Stomach (tissue), 9 donors: ENCODE measurements around the gene HSPH1. TPM values are rescaled to one million over a fixed set of nuclear protein-coding genes. Genes with fewer than 3 reads are reported as not detected.

Experiments used
- DNase-seq, 2 donors: peaks; one replicate each; pipeline versions ENCODE4 v3.0.0 to v3.0.0-alpha.2; 2013 to 2019
- H3K27ac ChIP-seq, 5 donors: fragments of 200-600 bp in 4 of 5; sonication (generic) in 4 of 5; one replicate each; pipeline ENCODE4 v1.5.1; 2013 to 2019; ENCODE audit warnings: mild to moderate bottlenecking in 1 of 5, moderate library complexity in 1 of 5
- H3K27me3 ChIP-seq, 3 donors: fragments of 200-600 bp; sonication (generic); one replicate each; pipeline ENCODE4 v1.5.1; 2017 to 2019; ENCODE audit warnings: mixed run types in 1 of 3
- H3K36me3 ChIP-seq, 4 donors: fragments of 200-600 bp; sonication (generic); 1 replicate in 3 of 4; 2 replicates in 1 of 4; pipeline ENCODE4 v1.5.1; 2016 to 2019
- H3K4me1 ChIP-seq, 4 donors: fragments of 200-600 bp; sonication (generic); one replicate each; pipeline ENCODE4 v1.5.1; 2016 to 2019
- H3K4me3 ChIP-seq, 4 donors: fragments of 200-600 bp; sonication (generic) in 3 of 4; one replicate each; pipeline ENCODE4 v1.5.1; 2016 to 2019; ENCODE audit warnings: mild to moderate bottlenecking in 1 of 4
- H3K9me3 ChIP-seq, 4 donors: fragments of 200-600 bp; sonication (generic); one replicate each; pipeline ENCODE4 v1.5.1; 2016 to 2019
- EP300 ChIP-seq: sonication (generic); formaldehyde crosslinking; IDR thresholded peaks from one replicate; pipeline ENCODE4 v1.6.1; 2017; ENCODE audit warnings: antibody characterized with exemption
- POLR2A ChIP-seq, 4 donors: fragments of 450-650 bp; IDR thresholded peaks; one replicate each; pipeline ENCODE4 v1.6.1; 2016; ENCODE audit warnings: antibody characterized with exemption in 4 of 4, control low read depth in 2 of 4, mild to moderate bottlenecking in 1 of 4, moderate library complexity in 1 of 4
- POLR2AphosphoS5 ChIP-seq, 3 donors: sonication (generic); formaldehyde crosslinking; IDR thresholded peaks; one replicate each; pipeline ENCODE4 v1.6.1; 2016; ENCODE audit warnings: antibody characterized with exemption in 3 of 3
- WGBS, 5 donors: extraction: QIAGEN DNeasy Blood & Tissue Kit in 3 of 5; methylation state at CpG; one replicate each; pipeline versions ENCODE4 v1.1.5 to v1.1.7; 2013 to 2018; 5-methylcytosine and 5-hydroxymethylcytosine counted together
- intact Hi-C: fragments of 100-400 bp; cut with DNase I; formaldehyde crosslinking; loops from one replicate; pipeline ENCODE4 v1.15.1; 2023; ENCODE audit warnings: low total_unique reads
- polyA plus RNA-seq, 3 donors: library from polyadenylated mRNA; stranded (reverse); fragments of 200-250 nt; gene quantifications; one replicate each; pipeline ENCODE4 v1.2.3, GENCODE V29; 2013
- total RNA-seq, 5 donors: library from RNA; depleted of rRNA; stranded (reverse); fragments of >200 nt; gene quantifications; one replicate each; pipeline versions ENCODE4 v1.1.0 to v1.2.3, GENCODE V29; 2014 to 2016
- TF ChIP-seq, protein P1 (sequence below), 7 experiments: fragments of 450-650 bp in 4 of 7; fragments of 200-600 bp in 3 of 7; sonication (generic) in 3 of 7; IDR thresholded peaks; one replicate each; pipeline ENCODE4 v1.5.1; 2016 to 2019; ENCODE audit warnings: antibody characterized with exemption in 7 of 7, control low read depth in 2 of 7, mild to moderate bottlenecking in 1 of 7
- donor health status: healthy with polysubstance abuse.
- donor health status: Bipolar disorder and iron deficiency.
- donor health status: healthy.

HSPH1 gene
- total and polyA plus RNA-seq, 8 donors, result 18.6 to 49.4 (median 29.5) TPM

DNA sequence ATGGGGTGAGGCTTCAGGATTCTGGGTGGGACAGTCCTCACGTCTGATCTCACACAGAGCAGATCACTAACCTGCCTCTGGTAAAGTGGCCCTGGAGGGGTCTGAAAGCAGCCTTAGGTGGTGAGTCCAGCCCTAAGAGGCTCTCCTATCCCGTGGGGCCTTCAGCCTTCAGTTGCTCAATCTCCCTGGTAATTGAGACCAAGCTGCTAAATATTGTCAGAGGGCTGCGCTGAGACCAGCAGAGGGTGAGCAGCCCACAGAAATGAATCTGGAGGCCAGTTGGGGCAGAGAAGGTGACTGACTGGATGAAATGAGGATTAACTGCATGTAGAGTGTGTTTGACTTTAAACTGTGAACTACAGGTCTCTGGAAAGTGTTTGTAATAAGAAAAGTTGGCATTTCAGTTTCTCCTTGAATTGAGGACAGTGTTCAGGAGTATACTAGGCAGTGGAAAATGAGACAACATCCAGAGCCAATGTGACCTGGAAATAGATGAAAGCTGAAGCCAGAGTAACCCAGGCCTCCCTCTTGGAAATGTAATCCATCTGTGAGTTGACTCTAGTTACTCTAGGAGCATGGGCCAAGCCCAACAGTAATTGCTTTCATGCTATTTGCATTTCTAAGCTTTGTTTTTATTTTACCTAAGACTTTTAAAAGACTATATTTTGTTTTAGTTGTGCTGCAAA is 14.3 kb upstream of the HSPH1 start:
- intact Hi-C loops, result no loop called here
- TF ChIP-seq POLR2A (IDR thresholded peaks at IDR 0.05) (no peak), EP300 (no peak), POLR2AphosphoS5 (IDR thresholded peaks at IDR 0.05) (no peak)
- TF ChIP-seq, protein P1, sequence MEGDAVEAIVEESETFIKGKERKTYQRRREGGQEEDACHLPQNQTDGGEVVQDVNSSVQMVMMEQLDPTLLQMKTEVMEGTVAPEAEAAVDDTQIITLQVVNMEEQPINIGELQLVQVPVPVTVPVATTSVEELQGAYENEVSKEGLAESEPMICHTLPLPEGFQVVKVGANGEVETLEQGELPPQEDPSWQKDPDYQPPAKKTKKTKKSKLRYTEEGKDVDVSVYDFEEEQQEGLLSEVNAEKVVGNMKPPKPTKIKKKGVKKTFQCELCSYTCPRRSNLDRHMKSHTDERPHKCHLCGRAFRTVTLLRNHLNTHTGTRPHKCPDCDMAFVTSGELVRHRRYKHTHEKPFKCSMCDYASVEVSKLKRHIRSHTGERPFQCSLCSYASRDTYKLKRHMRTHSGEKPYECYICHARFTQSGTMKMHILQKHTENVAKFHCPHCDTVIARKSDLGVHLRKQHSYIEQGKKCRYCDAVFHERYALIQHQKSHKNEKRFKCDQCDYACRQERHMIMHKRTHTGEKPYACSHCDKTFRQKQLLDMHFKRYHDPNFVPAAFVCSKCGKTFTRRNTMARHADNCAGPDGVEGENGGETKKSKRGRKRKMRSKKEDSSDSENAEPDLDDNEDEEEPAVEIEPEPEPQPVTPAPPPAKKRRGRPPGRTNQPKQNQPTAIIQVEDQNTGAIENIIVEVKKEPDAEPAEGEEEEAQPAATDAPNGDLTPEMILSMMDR (IDR thresholded peaks at IDR 0.05), result no peak
- DNase-seq, result no peak
- Histone ChIP-seq H3K36me3 (no peaks in the 10 kb centered on the region), H3K4me1 (no peaks in the 10 kb centered on the region), H3K4me3 (no peak overlapping the region), H3K9me3 (no peaks in the 10 kb centered on the region), H3K27me3 (peaks cover 0 to 4% (median 0%) of the 10 kb centered on the region in 3 donors), H3K27ac (no peak overlapping the region)
- 74 to 84% (median 82%) methylated on average over 3 of the region's 3 CpGs for WGBS, 5 donors

DNA sequence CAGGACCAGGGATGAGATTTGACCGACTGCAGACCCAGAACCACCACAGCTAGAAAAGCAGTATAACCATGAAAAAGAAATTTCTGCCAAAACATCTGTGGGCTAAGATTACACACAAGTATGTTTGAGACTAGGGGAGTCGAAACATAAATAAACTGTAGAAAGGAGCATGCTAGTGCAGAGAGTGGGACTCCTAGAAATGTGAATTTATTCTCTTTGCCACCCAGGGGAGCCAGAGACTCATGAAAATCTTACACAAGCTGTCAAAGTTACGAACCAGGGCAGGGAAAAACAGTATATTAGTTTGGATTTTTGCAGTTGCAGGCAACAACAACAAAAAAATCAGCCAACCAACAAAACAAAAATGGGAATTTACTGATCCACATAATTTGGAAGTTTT is 12.3 kb upstream of the HSPH1 start:
- H3K36me3 ChIP-seq, result no peaks in the 10 kb centered on the region
- H3K4me3 ChIP-seq, result no peak overlapping the region
- DNase-seq, result peak in 1 of 2 donors; percentile 15
- intact Hi-C loops, result no loop called here
- no peak overlapping the region for H3K27ac ChIP-seq
- H3K4me1 ChIP-seq, result no peaks in the 10 kb centered on the region
- peaks cover 0 to 4% (median 0%) of the 10 kb centered on the region in 3 donors for H3K27me3 ChIP-seq
- TF ChIP-seq, protein P1 (IDR thresholded peaks at IDR 0.05), result no peak
- no peak for TF ChIP-seq POLR2AphosphoS5 (IDR thresholded peaks at IDR 0.05)
- TF ChIP-seq POLR2A (IDR thresholded peaks at IDR 0.05), result no peak
- no peak for TF ChIP-seq EP300
- H3K9me3 ChIP-seq, result no peaks in the 10 kb centered on the region
- WGBS, 5 donors, result 66 to 72% (median 70%) methylated on average over 3 of the region's 3 CpGs

DNA sequence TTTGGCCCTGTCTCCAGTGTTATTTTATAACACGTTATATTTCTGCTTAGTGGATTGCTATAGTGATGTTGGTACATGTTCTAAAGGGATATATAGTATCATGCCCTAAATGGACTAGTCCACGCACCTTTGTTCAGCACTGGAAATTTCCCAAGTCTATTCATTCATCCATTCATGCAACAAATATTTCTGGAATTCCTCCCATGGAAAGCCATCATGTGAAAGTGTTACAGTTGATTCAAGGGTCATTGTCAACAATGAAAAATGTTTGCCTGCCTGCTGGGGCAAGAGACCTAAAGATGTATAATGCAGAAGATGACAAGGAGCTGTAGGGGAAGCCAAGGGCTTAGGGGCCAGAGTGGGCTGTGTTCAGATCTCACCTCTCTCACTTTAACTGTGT is 10.8 kb upstream of the HSPH1 start:
- TF ChIP-seq POLR2AphosphoS5 (IDR thresholded peaks at IDR 0.05), result no peak
- no peak for TF ChIP-seq POLR2A (IDR thresholded peaks at IDR 0.05)
- TF ChIP-seq EP300, result no peak
- TF ChIP-seq, protein P1 (IDR thresholded peaks at IDR 0.05), result no peak
- H3K27ac ChIP-seq, result no peak overlapping the region
- H3K4me1 ChIP-seq, result no peaks in the 10 kb centered on the region
- no peak for DNase-seq
- 55 to 71% (median 68%) methylated on average over 2 of the region's 2 CpGs for WGBS, 5 donors
- peaks cover 0 to 4% (median 0%) of the 10 kb centered on the region in 3 donors for H3K27me3 ChIP-seq
- no peaks in the 10 kb centered on the region for H3K36me3 ChIP-seq
- no peaks in the 10 kb centered on the region for H3K9me3 ChIP-seq
- intact Hi-C loops, result no loop called here
- H3K4me3 ChIP-seq, result no peak overlapping the region

DNA sequence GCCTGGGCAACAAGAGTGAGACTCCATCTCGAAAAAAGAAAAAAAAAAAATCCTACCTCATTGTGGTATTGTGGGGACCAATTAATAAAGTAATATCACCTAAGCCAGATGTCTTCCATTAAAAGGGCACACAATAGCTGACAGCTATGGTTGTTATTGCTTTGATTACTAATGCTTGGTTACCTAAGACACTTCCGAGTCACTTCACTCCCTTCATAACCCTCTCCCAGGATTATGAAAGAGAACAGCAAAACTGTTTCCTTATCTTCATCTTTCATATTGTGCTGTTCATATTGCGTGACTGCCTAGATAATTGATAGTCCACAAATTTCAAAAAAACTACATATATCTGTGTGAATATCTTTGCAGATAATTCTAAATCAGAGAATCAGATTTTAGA is 10.3 kb upstream of the HSPH1 start:
- no peak overlapping the region for H3K27ac ChIP-seq
- WGBS, 5 donors, result 71 to 87% (median 83%) methylated on average over 3 of the region's 3 CpGs
- TF ChIP-seq POLR2A (IDR thresholded peaks at IDR 0.05) (no peak), EP300 (no peak), POLR2AphosphoS5 (IDR thresholded peaks at IDR 0.05) (no peak)
- TF ChIP-seq, protein P1 (IDR thresholded peaks at IDR 0.05), result no peak
- H3K4me1 ChIP-seq, result no peaks in the 10 kb centered on the region
- no peaks in the 10 kb centered on the region for H3K36me3 ChIP-seq
- H3K27me3 ChIP-seq, result peaks cover 0 to 4% (median 0%) of the 10 kb centered on the region in 3 donors
- DNase-seq, result no peak
- no peak overlapping the region for H3K4me3 ChIP-seq
- intact Hi-C loops, result no loop called here
- no peaks in the 10 kb centered on the region for H3K9me3 ChIP-seq
